Measurements from ENCODE around the gene FABP3. TPM values are rescaled to one million over a fixed set of nuclear protein-coding genes. Genes with fewer than 3 reads are reported as not detected.

The FABP3 gene
- total RNA-seq, 1 donor from 2014 or later = 24.5 TPM

DNA sequence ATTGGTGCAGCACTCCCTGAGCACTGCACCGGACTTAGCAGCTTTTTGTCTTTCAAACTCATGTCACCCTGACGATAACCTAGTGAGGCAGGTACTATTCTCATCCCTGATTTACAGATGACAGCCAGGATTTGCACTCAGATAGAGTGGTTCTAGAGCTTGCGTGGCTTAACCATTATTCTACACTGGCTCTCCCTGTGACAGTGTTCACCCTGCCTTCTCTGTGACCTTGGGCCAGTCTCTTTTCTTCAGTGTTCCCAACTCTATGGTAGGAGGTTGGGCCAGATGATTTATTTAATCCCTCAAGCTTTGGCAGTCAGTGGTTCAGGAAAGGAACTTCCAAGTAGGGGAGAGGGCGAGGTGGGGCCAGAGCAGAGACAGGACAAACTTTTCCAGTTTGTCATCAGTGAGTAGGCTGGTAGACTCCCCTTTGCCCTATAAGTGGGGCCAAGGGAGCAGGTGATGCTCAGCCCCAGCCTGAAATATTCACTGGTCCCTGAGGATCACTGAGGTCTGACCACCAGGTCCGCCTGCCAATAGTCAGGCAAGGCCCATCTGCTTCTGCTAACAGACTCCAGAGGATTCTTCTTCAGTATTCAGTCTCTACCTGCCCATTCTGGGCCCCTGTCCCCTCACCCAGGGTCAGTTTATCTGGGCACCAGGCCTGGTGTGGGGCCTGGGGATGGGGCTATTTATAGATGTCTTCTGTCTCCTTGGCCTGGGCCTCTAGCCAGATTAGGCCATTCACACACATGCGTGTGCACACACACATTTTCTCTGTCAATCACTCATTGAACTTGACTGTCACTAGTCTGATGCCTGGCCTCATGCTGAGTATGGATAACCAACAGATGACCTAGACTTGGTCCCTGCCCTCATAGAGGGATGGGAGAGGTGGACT, 8.8 kb upstream of the FABP3 start:
- peaks cover 3% of the 10 kb centered on the region for H3K27me3 ChIP-seq (ENCODE audit: low read depth)
- H3K4me1 ChIP-seq = no peaks in the 10 kb centered on the region
- DNase-seq (no peak), ATAC-seq (peak in 1 of 2 donors; percentile 47)
- H3K4me3 ChIP-seq = no peak overlapping the region
- no peaks in the 10 kb centered on the region for H3K36me3 ChIP-seq
- intact Hi-C loops (cut with DNase I) = no loop called here
- H3K9me3 ChIP-seq = no peaks in the 10 kb centered on the region
- no peak for TF ChIP-seq CTCF (IDR thresholded peaks at IDR 0.05)
- H3K27ac ChIP-seq = no peak overlapping the region

DNA sequence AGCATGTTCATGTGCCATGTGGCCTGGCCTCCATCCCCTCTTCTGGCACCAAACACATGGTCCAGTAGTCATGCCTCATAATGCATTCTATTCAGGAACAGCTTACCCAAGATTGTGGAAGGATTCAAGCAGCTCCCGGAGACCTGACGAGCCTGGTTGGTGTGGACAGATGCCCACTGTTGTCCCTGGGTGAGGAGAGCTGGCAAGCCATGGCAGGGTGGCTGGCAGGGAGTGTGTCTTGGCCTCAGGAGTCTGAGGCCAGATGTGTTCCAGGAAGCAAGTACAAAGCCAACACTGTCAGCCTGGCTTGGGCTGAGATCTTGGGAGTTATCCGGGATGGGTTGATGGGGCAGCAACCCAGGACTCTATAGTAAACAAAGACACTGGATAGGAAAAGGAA, 7.3 kb upstream of the FABP3 start:
- Histone ChIP-seq H3K4me3 (no peak overlapping the region), H3K27ac (no peak overlapping the region), H3K9me3 (no peaks in the 10 kb centered on the region), H3K27me3 (ENCODE audit: low read depth) (peaks cover 3% of the 10 kb centered on the region), H3K36me3 (no peaks in the 10 kb centered on the region), H3K4me1 (no peaks in the 10 kb centered on the region)
- ATAC-seq (no peak), DNase-seq (no peak)
- intact Hi-C loops (cut with DNase I) = no loop called here
- TF ChIP-seq CTCF (IDR thresholded peaks at IDR 0.05) = no peak

DNA sequence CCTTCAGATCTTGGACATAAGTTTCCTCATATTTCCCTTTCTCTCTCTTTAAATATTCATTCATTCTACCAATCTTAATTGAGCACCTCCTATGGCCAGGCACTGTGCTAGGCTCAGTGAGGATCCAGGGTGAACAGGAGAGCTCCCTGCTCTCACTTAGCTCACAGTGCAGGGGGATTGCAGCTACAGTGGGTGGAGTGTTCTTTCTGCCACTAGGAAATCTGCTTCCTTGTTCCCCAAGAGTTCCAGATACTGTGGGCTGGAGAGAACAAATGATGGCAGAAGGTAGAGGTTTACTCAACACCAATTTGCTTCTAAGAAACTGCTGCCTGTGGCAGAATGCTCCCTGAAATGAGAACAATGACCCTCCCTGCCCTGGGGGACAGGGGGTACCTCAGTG, 5.1 kb upstream of the FABP3 start:
- no peak for TF ChIP-seq CTCF (IDR thresholded peaks at IDR 0.05)
- no peak for ATAC-seq
- H3K36me3 ChIP-seq = no peaks in the 10 kb centered on the region
- H3K4me3 ChIP-seq = no peak overlapping the region
- peaks cover 3% of the 10 kb centered on the region for H3K27me3 ChIP-seq (ENCODE audit: low read depth)
- no peak overlapping the region for H3K27ac ChIP-seq
- no peak for DNase-seq
- peaks cover 17% of the 10 kb centered on the region for H3K4me1 ChIP-seq
- H3K9me3 ChIP-seq = no peaks in the 10 kb centered on the region
- intact Hi-C loops (cut with DNase I) = no loop called here

GRCh38 chr1:31377364-31377863, 4.5 kb upstream of the FABP3 start:
- H3K27me3 ChIP-seq (ENCODE audit: low read depth) = peaks cover 3% of the 10 kb centered on the region
- no peak for ATAC-seq
- H3K4me3 ChIP-seq = no peak overlapping the region
- TF ChIP-seq CTCF (IDR thresholded peaks at IDR 0.05) = no peak
- intact Hi-C loops (cut with DNase I) = no loop called here
- H3K36me3 ChIP-seq = no peaks in the 10 kb centered on the region
- no peak overlapping the region for H3K27ac ChIP-seq
- peaks cover 22% of the 10 kb centered on the region for H3K4me1 ChIP-seq
- DNase-seq = no peak
- H3K9me3 ChIP-seq = no peaks in the 10 kb centered on the region

DNA sequence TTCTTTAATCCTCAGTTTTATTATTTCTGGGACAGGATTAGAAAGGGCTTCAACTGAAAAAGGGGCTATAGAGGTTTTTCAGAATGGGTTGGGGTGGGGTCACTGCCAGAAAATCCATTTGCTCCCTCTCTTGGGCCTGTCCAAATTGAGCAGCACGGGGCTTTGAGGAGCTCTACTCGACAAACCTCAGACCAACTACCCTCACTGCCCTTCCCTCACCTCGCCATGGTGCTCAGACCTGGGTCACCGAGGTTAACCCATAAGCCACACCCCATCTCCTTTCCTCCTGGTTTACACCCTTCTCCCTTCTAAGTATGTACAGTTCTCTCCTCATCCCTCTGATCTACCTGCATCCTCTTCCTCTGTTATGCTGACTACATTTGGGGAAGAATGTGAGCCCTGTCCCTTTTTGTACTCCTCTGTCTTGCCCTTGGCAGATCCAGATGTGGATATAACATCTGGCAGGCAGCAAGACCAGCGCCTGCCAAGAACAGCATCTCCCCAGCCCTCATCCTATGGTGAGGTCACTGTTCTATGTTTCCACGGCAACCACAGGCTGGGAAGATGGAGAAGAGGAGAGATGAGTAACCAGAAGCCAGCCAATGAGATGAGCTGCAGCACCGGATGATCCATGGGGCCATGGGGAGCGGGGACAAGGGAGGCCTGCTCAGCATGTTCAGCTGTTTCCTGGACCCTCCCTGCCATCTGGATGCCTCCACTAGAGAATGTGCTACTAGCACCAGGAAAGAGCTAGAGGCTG, 3.7 kb upstream of the FABP3 start:
- Histone ChIP-seq H3K36me3 (no peaks in the 10 kb centered on the region), H3K27ac (no peak overlapping the region), H3K27me3 (ENCODE audit: low read depth) (no peaks in the 10 kb centered on the region), H3K4me1 (peaks cover 29% of the 10 kb centered on the region), H3K4me3 (no peak overlapping the region), H3K9me3 (no peaks in the 10 kb centered on the region)
- intact Hi-C loops (cut with DNase I) = no loop called here
- TF ChIP-seq CTCF (IDR thresholded peaks at IDR 0.05) = no peak
- DNase-seq = no peak
- no peak for ATAC-seq
